Activated CD4-positive, alpha-beta T cell treated with anti-CD3 and anti-CD28 coated beads, Interleukin-2, Interleukin-6, amounts not matched to agents 100 ng/mL and 50 ng/mL, durations not matched to agents 16 hours and 8 hours (primary cell): ENCODE data around the gene IRF4.

ENCODE experiments used
- DNase-seq: peaks from one replicate; pipeline ENCODE4 v3.0.0-alpha.2; 2020

The IRF4 gene

GRCh38 chr6:382883-383810 lies 8.4 kb upstream of the IRF4 start:
- DNase-seq = no peak

GRCh38 chr6:383856-384255 lies 7.7 kb upstream of the IRF4 start:
- no peak for DNase-seq

- no peak for DNase-seq
These were observed 6.7 kb upstream of the IRF4 start for GRCh38 chr6:384898-385297.

GRCh38 chr6:385614-386013 lies 5.9 kb upstream of the IRF4 start:
- DNase-seq = no peak

- no peak for DNase-seq
These were observed 4.8 kb upstream of the IRF4 start for GRCh38 chr6:386688-387266.

GRCh38 chr6:387293-387741 lies 4.2 kb upstream of the IRF4 start:
- no peak for DNase-seq

- DNase-seq = no peak
These were observed 3.2 kb upstream of the IRF4 start for GRCh38 chr6:388202-388903.

GRCh38 chr6:389143-389542 lies 2.4 kb upstream of the IRF4 start:
- DNase-seq = no peak

GRCh38 chr6:389622-390021 lies 1.9 kb upstream of the IRF4 start:
- peak; percentile 89 for DNase-seq

GRCh38 chr6:390914-391558 lies 516 bp upstream of the IRF4 start:
- peak; percentile 71 for DNase-seq

GRCh38 chr6:392441-393390 lies 1.2 kb downstream of the IRF4 start:
- DNase-seq = peak; percentile 57

- DNase-seq = peak; percentile 45
These were observed 2.1 kb downstream of the IRF4 start for GRCh38 chr6:393391-394221.

GRCh38 chr6:394641-395289 lies 3.2 kb downstream of the IRF4 start:
- no peak for DNase-seq

GRCh38 chr6:395432-396125 lies 4.0 kb downstream of the IRF4 start:
- DNase-seq = no peak

GRCh38 chr6:396126-396520 lies 4.6 kb downstream of the IRF4 start:
- no peak for DNase-seq

- no peak for DNase-seq
These were observed 5.5 kb downstream of the IRF4 start for GRCh38 chr6:397056-397455.

GRCh38 chr6:397604-398003 lies 6.1 kb downstream of the IRF4 start:
- no peak for DNase-seq

GRCh38 chr6:398065-398464 lies 6.5 kb downstream of the IRF4 start:
- DNase-seq = no peak

- no peak for DNase-seq
These were observed 7.1 kb downstream of the IRF4 start for GRCh38 chr6:398558-399078.
